HepG2 (cell line): Measurements from ENCODE around the gene SLC39A3. TPM values are rescaled to one million over a fixed set of nuclear protein-coding genes. Genes with fewer than 3 reads are reported as not detected.

Experiments used
- CAMTA2 ChIP-seq: sonication (generic); formaldehyde crosslinking; IDR thresholded peaks from 2 replicates; pipeline ENCODE4 v1.4.0; 2020; ENCODE audit warnings: mild to moderate bottlenecking, missing genetic modification reagents, borderline replicate concordance
- ELF3 ChIP-seq: IDR thresholded peaks from 2 replicates; pipeline ENCODE4 v1.6.1; 2016; ENCODE audit warnings: missing genetic modification reagents, missing compliant biosample characterization
- GFI1 ChIP-seq: sonication (generic); formaldehyde crosslinking; IDR thresholded peaks from 2 replicates; pipeline ENCODE4 v1.5.0; 2020; ENCODE audit warnings: missing genetic modification reagents, mild to moderate bottlenecking, borderline replicate concordance
- HNF4A ChIP-seq: sonication (generic); formaldehyde crosslinking; IDR thresholded peaks from 2 replicates; pipeline ENCODE4 v1.4.0; 2020; ENCODE audit warnings: missing genetic modification reagents
- HOXA3 ChIP-seq: sonication (generic); formaldehyde crosslinking; IDR thresholded peaks from 2 replicates; pipeline ENCODE4 v1.5.0; 2020; ENCODE audit warnings: missing genetic modification reagents
- MED1 ChIP-seq: sonication (generic); formaldehyde crosslinking; IDR thresholded peaks from 2 replicates; pipeline ENCODE4 v1.4.0; 2020; ENCODE audit warnings: missing genetic modification reagents
- NR2F1 ChIP-seq, 2 experiments: fragments of 450-650 bp in 1 of 2; formaldehyde crosslinking in 1 of 2; IDR thresholded peaks; 2 replicates each; pipeline versions ENCODE4 v1.5.0 to v1.6.1; 2016 to 2020; ENCODE audit warnings: mild to moderate bottlenecking in 1 of 2, missing compliant biosample characterization in 1 of 2, missing genetic modification reagents in 1 of 2, moderate library complexity in 1 of 2
- RAD51 ChIP-seq: fragments of 450-650 bp; IDR thresholded peaks from 2 replicates; pipeline ENCODE4 v1.6.1; 2016; ENCODE audit warnings: borderline replicate concordance
- RXRA ChIP-seq: sonication (generic); formaldehyde crosslinking; IDR thresholded peaks from 2 replicates; pipeline ENCODE4 v1.5.1; 2020; ENCODE audit warnings: missing genetic modification reagents
- SATB2 ChIP-seq: sonication (generic); formaldehyde crosslinking; IDR thresholded peaks from 2 replicates; pipeline ENCODE4 v1.5.0; 2020; ENCODE audit warnings: missing genetic modification reagents
- SIN3A ChIP-seq: IDR thresholded peaks from 2 replicates; pipeline ENCODE4 v1.6.1; 2011; ENCODE audit warnings: low read depth, mild to moderate bottlenecking, control low read depth, low read length, borderline replicate concordance
- SIX4 ChIP-seq: sonication (generic); formaldehyde crosslinking; IDR thresholded peaks from 2 replicates; pipeline ENCODE4 v1.4.0; 2020; ENCODE audit warnings: missing genetic modification reagents
- SNAI1 ChIP-seq: sonication (generic); formaldehyde crosslinking; IDR thresholded peaks from 2 replicates; pipeline ENCODE4 v1.5.0; 2020; ENCODE audit warnings: mild to moderate bottlenecking, missing genetic modification reagents, borderline replicate concordance
- SNAPC2 ChIP-seq: sonication (generic); formaldehyde crosslinking; IDR thresholded peaks from 2 replicates; pipeline ENCODE4 v1.8.1; 2022; ENCODE audit warnings: mild to moderate bottlenecking, missing genetic modification reagents
- ZBTB42 ChIP-seq: sonication (generic); formaldehyde crosslinking; IDR thresholded peaks from 2 replicates; pipeline ENCODE4 v1.5.0; 2020; ENCODE audit warnings: mild to moderate bottlenecking, missing genetic modification reagents
- ZKSCAN8 ChIP-seq: IDR thresholded peaks from 2 replicates; pipeline ENCODE4 v1.6.1; 2016; ENCODE audit warnings: borderline replicate concordance, missing genetic modification reagents, missing compliant biosample characterization
- ZNF326 ChIP-seq: sonication (generic); formaldehyde crosslinking; IDR thresholded peaks from 2 replicates; pipeline ENCODE4 v1.4.0; 2020; ENCODE audit warnings: missing genetic modification reagents, borderline replicate concordance
- ZNF460 ChIP-seq: sonication (generic); formaldehyde crosslinking; IDR thresholded peaks from 2 replicates; pipeline ENCODE4 v1.5.1; 2020; ENCODE audit warnings: missing genetic modification reagents, mild to moderate bottlenecking, borderline replicate concordance
- ZNF543 ChIP-seq: sonication (generic); formaldehyde crosslinking; IDR thresholded peaks from 2 replicates; pipeline ENCODE4 v1.4.0; 2020; ENCODE audit warnings: mild to moderate bottlenecking, missing genetic modification reagents
- ZSCAN25 ChIP-seq: sonication (generic); formaldehyde crosslinking; IDR thresholded peaks from 2 replicates; pipeline ENCODE4 v1.8.0; 2022; ENCODE audit warnings: mild to moderate bottlenecking, missing genetic modification reagents
- polyA plus RNA-seq, 8 experiments: library from polyadenylated mRNA; depleted of rRNA in 3 of 8; stranded (reverse) in 7 of 8; unstranded in 1 of 8; fragments of >200 nt; fragmentation: Illumina TruSeq in 4 of 8; extraction: Trizol in 4 of 8; gene quantifications; 2 replicates each; pipeline versions ENCODE4 v1.2.1 to v1.2.3, GENCODE V29; 2011 to 2016; ENCODE audit warnings: low read depth in 4 of 8, missing spikeins in 1 of 8, mixed read lengths in 1 of 8; ENCODE audit not compliant: insufficient read depth in 1 of 8
- total RNA-seq, 5 experiments: library from RNA; depleted of rRNA; stranded (reverse); fragments of >200 nt; fragmentation: Illumina TruSeq; extraction: Trizol; gene quantifications; 2 replicates each; pipeline ENCODE4 v1.2.3, GENCODE V29; 2016; ENCODE audit warnings: low read depth in 1 of 5
- TF ChIP-seq, protein P1 (sequence below), 2 experiments: IDR thresholded peaks; 2 replicates each; pipeline ENCODE4 v1.6.1; 2011 to 2012; ENCODE audit warnings: low read length in 2 of 2, borderline replicate concordance in 1 of 2, low read depth in 1 of 2, mild to moderate bottlenecking in 1 of 2, moderate library complexity in 1 of 2
- TF ChIP-seq, protein P2 (sequence below): sonication (generic); formaldehyde crosslinking; IDR thresholded peaks from 2 replicates; pipeline ENCODE4 v1.9.0; 2021; ENCODE audit warnings: missing genetic modification reagents, borderline replicate concordance
- TF ChIP-seq, protein P3 (sequence below): IDR thresholded peaks from 2 replicates; pipeline ENCODE4 v1.6.1; 2018; ENCODE audit warnings: missing genetic modification reagents, mild to moderate bottlenecking, missing compliant biosample characterization

SLC39A3 gene
- total and polyA plus RNA-seq, 2 of the 13 experiments (the other 11 are each of a cell fraction or from before 2014, with no cell fraction given), result 33.6 to 41.6 TPM

DNA sequence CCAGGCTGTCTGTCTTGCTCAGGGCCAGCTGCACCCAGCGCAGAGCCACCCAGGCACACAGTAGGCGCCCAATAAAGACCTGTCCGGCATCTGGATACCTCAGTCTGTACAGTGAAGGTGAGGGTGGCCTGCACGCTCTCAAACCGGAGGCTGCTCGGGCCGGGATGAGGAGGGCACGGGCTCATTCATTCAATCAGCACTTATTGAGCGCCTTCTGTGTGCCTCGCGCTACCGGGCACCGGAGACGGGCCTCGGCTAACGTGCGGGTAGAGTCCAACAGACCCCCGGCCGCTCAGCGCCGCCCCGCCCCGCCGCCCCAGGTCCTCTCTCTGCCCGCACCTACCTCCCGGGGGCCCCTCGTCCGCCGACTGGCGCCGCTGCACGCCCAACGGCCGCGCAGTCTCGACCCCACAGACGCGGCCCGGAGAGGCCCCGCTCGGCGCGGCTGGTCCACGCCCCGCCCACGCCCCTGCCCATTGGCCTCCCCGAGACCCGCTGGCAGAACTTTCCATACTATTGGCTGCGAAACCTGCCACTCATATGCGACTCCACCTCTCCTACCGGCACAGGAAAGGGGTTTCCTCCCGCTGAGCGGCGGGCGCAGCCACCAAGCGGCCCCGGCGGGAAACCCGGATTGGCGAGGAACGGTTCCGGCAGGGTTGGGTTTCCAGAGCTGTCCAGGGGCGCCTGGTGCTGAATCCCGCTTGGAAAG lies at the start of gene SLC39A3 (continued):
- peak; percentile 87; the same call in 1 of the 2 replicates for TF ChIP-seq CAMTA2 (CRISPR knock-in tag)
- peak; percentile 23; the same call in 1 of the 2 replicates for TF ChIP-seq ZNF460
- peak; percentile 80; the same call in 1 of the 2 replicates for TF ChIP-seq GFI1 (CRISPR knock-in tag)
- TF ChIP-seq, protein P1, sequence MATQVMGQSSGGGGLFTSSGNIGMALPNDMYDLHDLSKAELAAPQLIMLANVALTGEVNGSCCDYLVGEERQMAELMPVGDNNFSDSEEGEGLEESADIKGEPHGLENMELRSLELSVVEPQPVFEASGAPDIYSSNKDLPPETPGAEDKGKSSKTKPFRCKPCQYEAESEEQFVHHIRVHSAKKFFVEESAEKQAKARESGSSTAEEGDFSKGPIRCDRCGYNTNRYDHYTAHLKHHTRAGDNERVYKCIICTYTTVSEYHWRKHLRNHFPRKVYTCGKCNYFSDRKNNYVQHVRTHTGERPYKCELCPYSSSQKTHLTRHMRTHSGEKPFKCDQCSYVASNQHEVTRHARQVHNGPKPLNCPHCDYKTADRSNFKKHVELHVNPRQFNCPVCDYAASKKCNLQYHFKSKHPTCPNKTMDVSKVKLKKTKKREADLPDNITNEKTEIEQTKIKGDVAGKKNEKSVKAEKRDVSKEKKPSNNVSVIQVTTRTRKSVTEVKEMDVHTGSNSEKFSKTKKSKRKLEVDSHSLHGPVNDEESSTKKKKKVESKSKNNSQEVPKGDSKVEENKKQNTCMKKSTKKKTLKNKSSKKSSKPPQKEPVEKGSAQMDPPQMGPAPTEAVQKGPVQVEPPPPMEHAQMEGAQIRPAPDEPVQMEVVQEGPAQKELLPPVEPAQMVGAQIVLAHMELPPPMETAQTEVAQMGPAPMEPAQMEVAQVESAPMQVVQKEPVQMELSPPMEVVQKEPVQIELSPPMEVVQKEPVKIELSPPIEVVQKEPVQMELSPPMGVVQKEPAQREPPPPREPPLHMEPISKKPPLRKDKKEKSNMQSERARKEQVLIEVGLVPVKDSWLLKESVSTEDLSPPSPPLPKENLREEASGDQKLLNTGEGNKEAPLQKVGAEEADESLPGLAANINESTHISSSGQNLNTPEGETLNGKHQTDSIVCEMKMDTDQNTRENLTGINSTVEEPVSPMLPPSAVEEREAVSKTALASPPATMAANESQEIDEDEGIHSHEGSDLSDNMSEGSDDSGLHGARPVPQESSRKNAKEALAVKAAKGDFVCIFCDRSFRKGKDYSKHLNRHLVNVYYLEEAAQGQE (IDR thresholded peaks at IDR 0.05; ENCODE audit: borderline replicate concordance in 1 of 2, low read depth in 1 of 2, low read length in 2 of 2), result peak; percentile 97 to 100
- TF ChIP-seq, protein P2, sequence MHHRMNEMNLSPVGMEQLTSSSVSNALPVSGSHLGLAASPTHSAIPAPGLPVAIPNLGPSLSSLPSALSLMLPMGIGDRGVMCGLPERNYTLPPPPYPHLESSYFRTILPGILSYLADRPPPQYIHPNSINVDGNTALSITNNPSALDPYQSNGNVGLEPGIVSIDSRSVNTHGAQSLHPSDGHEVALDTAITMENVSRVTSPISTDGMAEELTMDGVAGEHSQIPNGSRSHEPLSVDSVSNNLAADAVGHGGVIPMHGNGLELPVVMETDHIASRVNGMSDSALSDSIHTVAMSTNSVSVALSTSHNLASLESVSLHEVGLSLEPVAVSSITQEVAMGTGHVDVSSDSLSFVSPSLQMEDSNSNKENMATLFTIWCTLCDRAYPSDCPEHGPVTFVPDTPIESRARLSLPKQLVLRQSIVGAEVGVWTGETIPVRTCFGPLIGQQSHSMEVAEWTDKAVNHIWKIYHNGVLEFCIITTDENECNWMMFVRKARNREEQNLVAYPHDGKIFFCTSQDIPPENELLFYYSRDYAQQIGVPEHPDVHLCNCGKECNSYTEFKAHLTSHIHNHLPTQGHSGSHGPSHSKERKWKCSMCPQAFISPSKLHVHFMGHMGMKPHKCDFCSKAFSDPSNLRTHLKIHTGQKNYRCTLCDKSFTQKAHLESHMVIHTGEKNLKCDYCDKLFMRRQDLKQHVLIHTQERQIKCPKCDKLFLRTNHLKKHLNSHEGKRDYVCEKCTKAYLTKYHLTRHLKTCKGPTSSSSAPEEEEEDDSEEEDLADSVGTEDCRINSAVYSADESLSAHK (CRISPR knock-in tag), result peak; percentile 92; the same call in 1 of the 2 replicates
- TF ChIP-seq HNF4A (CRISPR knock-in tag), result peak; percentile 34; the same call in 1 of the 2 replicates
- TF ChIP-seq SIX4 (CRISPR knock-in tag), result peak; percentile 91
- peak; percentile 78; the same call in 1 of the 2 replicates for TF ChIP-seq MED1 (CRISPR knock-in tag)
- peak; percentile 94 for TF ChIP-seq ELF3 (CRISPR knock-in tag)
- peak; percentile 93 for TF ChIP-seq ZNF543
- peak; percentile 80; the same call in 1 of the 2 replicates for TF ChIP-seq SNAI1 (CRISPR knock-in tag)
- peak; percentile 99 for TF ChIP-seq SIN3A
- TF ChIP-seq NR2F1 (CRISPR knock-in tag; IDR thresholded peaks at IDR 0.05), result peak in 1 of 2 experiments; percentile 48; a peak in 1 of 4 replicates
- TF ChIP-seq SNAPC2 (CRISPR knock-in tag), result peak; percentile 93; the same call in 1 of the 2 replicates
- TF ChIP-seq ZKSCAN8 (CRISPR knock-in tag), result peak; percentile 100
- peak; percentile 89 for TF ChIP-seq HOXA3 (CRISPR knock-in tag)
- TF ChIP-seq, protein P3, sequence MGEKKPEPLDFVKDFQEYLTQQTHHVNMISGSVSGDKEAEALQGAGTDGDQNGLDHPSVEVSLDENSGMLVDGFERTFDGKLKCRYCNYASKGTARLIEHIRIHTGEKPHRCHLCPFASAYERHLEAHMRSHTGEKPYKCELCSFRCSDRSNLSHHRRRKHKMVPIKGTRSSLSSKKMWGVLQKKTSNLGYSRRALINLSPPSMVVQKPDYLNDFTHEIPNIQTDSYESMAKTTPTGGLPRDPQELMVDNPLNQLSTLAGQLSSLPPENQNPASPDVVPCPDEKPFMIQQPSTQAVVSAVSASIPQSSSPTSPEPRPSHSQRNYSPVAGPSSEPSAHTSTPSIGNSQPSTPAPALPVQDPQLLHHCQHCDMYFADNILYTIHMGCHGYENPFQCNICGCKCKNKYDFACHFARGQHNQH (CRISPR knock-in tag), result peak; percentile 98
- peak; percentile 95 for TF ChIP-seq SATB2 (CRISPR knock-in tag)
- TF ChIP-seq RAD51, result no peak
- TF ChIP-seq ZSCAN25 (CRISPR knock-in tag), result peak; percentile 81; the same call in 1 of the 2 replicates
- peak; percentile 89 for TF ChIP-seq RXRA (CRISPR knock-in tag)
- no peak for TF ChIP-seq ZNF326 (CRISPR knock-in tag)
- peak; percentile 91; the same call in 1 of the 2 replicates for TF ChIP-seq ZBTB42 (CRISPR knock-in tag)
